ENCODE measurements around the gene CSPG5.

GRCh38 chr3:47577583-47578118 lies 1.0 kb downstream of the CSPG5 start:
- no peak for TF ChIP-seq CTCF (IDR thresholded peaks at IDR 0.05)
- no peak for TF ChIP-seq POLR2A (IDR thresholded peaks at IDR 0.05)

Measured in uterus (tissue), 2 donors.